Measurements from ENCODE around the gene UNC13D. TPM values are rescaled to one million over a fixed set of nuclear protein-coding genes. Genes with fewer than 3 reads are reported as not detected.
A peak's percentile ranks its signal among the peaks of the same experiment; 100 is the strongest.

Gene UNC13D
- 1.1 and 3.1 TPM in 2 replicates for total RNA-seq
- long read RNA-seq: 0 reads

- no peak for DNase-seq (ENCODE audit: low read depth, low spot score)
- peaks cover 9% of the 10 kb centered on the region for H3K4me1 Mint-ChIP-seq
- H3K27me3 Mint-ChIP-seq (ENCODE audit: low read depth): no peaks in the 10 kb centered on the region
- no peak for TF ChIP-seq CTCF (conservative IDR thresholded peaks at IDR 0.05)
- no peaks in the 10 kb centered on the region for H3K9me3 Mint-ChIP-seq
- peak within 1 kb of the TSS; percentile 38 for H3K4me3 Mint-ChIP-seq
- H3K27ac Mint-ChIP-seq (ENCODE audit: unreplicated experiment): no peak within 1 kb of the TSS
- peaks cover 3% of the 10 kb centered on the region for H3K36me3 Mint-ChIP-seq (ENCODE audit: low read depth)
These were observed at the start of gene UNC13D for GRCh38 chr17:75843577-75844529. Gene UNC13D (minus strand): TSS chr17:75844404. CDS start chr17:75844337, 67 bp downstream.

GRCh38 chr17:75893305-75894048, 49.3 kb upstream of the UNC13D start:
- H3K36me3 Mint-ChIP-seq (ENCODE audit: low read depth): peaks cover 4% of the 10 kb centered on the region
- peak overlapping the region; percentile 74 for H3K4me3 Mint-ChIP-seq
- H3K4me1 Mint-ChIP-seq: peaks cover 28% of the 10 kb centered on the region
- no peak for DNase-seq (ENCODE audit: low read depth, low spot score)
- TF ChIP-seq CTCF (conservative IDR thresholded peaks at IDR 0.05): no peak
- peaks cover 6% of the 10 kb centered on the region for H3K27me3 Mint-ChIP-seq (ENCODE audit: low read depth)
- H3K9me3 Mint-ChIP-seq: no peaks in the 10 kb centered on the region
- H3K27ac Mint-ChIP-seq (ENCODE audit: unreplicated experiment): no peak overlapping the region

DNA sequence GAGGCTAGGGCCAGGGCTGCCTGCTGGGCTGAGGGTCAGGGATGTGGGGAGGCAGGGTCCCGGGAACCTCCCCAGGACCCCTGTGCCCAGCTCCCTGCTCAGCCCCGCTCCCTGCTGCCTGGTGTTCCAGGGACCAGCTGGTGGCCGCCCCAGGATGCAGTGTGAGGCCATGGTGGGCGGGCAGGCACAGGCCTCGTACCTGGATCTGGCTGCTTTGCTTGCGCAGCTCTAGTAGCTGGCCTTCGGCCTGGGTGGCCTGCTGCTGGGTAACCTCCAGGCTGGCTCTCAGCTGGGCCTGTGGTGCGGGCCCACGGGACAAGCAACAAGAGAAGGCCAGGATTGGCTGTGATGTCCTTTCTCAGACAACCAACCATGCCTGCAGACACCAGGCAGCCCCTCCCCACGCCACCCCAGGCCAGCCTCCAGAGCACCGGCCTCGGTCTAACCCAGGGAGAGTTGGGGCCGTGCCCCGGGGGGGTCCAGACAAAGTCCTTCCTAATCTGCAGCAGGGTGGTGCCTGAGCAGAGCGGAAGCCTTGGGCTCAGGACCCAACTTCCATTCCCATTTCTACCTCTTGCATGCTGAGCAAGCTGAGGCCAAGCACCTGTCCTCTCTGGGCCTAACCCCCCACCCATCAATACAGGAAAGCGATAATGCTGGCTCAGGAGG, 48.5 kb upstream of the UNC13D start:
- DNase-seq (ENCODE audit: low read depth, low spot score): no peak

DNA sequence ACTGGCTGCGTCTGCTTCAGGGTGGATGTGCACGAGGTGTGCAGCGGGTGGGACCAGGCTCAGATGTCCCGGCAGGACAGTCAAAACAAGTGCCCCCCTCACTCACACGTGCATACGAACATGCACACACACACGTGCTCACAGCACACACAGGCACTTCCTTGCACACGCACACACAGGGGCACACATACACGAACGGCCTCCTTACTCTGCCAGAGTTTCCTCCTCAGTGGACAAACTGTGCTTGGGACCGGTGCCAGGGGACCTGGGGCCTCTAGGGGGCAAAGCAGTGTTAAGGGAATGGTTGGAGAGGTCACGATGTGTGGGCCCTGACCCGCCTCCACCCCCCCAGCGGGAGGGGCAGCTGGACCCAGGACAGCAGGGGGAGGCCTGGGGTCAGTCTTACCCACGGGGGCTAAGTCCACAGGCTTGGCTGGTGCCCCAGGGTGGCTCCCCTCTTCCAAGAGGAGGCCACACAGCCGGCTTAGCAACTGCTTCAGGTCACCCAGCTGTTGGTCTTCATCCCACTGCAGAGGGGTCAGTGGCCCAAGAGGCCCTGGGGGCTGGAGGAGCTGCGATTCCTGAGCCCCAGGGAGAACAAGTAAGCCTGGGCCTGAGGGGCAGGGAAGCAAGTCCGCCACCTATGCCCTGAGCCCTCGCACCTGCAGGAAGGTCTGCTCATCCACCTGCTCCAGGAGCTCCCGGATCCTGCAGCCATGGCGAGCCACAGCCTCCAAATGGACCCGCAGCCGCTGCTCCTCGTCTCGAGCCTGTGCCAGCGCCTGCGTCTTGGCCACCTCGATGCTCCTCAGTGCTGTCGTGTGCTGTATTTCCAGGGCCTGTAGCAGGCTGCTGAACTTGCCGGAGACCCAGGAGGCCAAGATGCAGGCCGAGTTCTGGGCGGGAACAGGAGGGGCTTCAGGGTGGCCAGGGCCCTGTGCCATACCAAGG, 47.7 kb upstream of the UNC13D start:
- Mint-ChIP-seq H3K4me3 (peak overlapping the region; percentile 12), H3K9me3 (no peaks in the 10 kb centered on the region), H3K27me3 (ENCODE audit: low read depth) (peaks cover 6% of the 10 kb centered on the region), H3K36me3 (ENCODE audit: low read depth) (peaks cover 4% of the 10 kb centered on the region), H3K4me1 (peaks cover 21% of the 10 kb centered on the region), H3K27ac (ENCODE audit: unreplicated experiment) (peak overlapping the region; percentile 50)
- no peak for TF ChIP-seq CTCF (conservative IDR thresholded peaks at IDR 0.05)
- DNase-seq (ENCODE audit: low read depth, low spot score): no peak

More for the DNA sequence above, 48.5 kb upstream of the UNC13D start:
- Mint-ChIP-seq H3K27me3 (ENCODE audit: low read depth) (peaks cover 6% of the 10 kb centered on the region), H3K4me1 (peaks cover 27% of the 10 kb centered on the region), H3K4me3 (no peak overlapping the region), H3K9me3 (no peaks in the 10 kb centered on the region), H3K27ac (ENCODE audit: unreplicated experiment) (no peak overlapping the region), H3K36me3 (ENCODE audit: low read depth) (peaks cover 4% of the 10 kb centered on the region)
- no peak for TF ChIP-seq CTCF (conservative IDR thresholded peaks at IDR 0.05)
